Activated CD8-positive, alpha-beta memory T cell treated with anti-CD3 and anti-CD28 coated beads for 48 hours (primary cell): ENCODE measurements around the gene FREM1.

Source experiments
- DNase-seq, 3 experiments: peaks; one replicate each; pipeline ENCODE4 v3.0.0-alpha.2; 2020; ENCODE audit warnings: low read depth in 2 of 3, low spot score in 2 of 3

FREM1 gene

DNA sequence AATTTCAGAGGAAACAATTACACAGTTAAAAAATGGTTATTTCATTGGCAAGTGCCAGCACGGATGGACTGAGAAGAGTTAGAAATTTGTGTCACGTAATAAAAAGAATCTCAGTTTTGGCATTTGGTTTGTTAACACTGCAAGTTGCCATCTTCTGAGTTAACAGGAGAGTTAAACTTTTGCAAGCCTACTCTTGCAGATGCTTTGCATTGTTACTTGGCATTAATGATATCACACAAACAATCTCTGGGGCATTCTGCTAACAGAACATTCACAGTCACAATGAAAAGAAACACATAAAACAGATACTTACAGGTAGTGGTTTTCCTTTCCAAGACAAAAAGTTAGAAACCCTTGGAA, 647 bp downstream of the FREM1 start:
- DNase-seq: no peak

DNA sequence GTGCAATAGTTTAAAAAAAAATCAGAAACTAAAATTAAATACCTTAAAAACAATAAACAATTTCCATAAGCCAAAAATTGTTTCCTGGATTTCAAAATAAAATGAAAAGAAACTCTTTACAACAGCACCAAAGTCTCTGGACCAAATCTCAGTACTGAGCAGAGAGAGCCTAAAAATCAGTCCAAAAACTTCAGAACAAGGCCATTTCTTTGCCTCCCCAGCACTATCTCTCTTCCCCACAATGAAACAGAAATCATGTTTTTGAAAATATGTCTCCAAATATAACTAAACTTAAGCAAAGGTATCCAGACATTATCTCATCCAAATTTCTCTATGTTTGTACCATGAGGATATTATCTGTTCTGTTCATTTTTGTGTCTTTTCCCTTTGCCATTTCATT, 1.0 kb downstream of the FREM1 start:
- no peak for DNase-seq

DNA sequence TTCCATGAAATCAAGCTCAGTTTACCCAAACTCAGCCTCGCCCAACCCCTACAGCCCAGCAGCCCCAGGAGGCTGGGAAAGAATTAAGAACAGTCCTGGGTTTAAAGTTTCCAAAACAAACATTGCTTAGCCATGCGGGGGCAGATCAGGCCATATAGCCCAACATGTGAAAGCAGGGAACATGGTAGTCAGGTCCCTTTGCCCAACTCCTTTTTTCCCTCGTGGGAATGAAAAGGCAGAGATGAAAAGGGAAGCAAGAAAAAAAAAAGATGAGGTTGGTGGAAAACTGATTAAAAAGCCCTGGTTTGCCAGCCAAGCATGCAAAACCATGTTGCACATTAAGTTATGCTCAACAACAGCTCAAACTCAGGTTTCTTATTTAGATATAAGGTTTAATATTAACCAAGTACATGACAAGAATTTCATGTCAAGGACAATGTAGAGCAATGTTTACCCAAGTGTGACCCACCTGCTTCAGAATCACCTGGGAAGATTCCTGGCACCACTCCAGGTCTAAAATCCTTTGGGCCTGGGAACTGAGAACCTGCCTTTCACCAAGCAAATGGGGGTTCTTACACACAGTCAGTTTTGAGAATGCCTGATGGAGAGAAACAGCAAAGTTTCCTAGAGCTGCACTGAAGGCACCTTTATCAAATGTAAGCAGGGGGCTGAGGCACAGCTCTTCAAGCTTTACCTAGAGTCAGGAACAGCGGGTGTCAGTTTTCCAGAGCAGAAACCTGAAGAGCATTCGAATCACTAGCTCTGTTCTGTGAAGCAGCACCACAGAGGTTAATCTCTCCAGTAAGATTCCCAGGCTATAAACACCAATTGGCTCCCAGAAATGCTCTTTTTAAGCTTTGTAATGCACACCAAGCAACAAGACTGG, 1.7 kb downstream of the FREM1 start:
- DNase-seq: no peak

DNA sequence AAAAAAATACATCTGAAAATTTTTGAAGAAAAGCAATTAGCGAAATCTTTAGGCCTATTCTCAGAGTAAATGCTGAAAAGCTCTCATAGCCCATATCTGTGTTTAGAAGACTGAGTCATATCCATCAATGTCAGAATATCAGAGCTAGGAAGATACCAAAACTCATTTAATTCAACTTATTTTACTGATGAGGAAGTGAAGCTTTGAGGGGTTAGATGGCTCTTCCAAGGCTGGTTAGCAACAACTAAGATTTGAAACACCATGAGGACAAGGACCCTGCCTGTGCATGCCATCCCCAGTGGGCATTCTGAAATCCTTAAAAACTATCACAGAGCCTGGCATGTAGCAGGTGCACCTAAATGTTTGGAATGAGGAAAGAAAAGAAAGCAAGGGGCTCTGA, 2.5 kb downstream of the FREM1 start:
- no peak for DNase-seq

DNA sequence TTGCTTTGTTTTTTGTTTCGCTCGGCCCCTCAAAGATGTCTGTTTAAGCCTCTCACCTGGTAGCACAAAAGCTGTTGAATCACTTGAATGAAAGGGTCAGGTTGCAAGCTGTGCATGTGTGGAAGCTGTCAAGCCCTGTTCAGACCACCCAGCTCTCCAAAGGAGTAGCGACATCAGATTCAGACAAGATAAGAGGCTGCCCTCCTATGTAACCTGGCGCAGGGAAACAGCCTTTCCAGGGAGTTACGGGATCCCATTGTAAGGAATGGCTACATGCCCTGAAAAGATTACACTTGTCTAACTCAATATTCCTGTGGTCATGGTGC, 2.9 kb downstream of the FREM1 start:
- DNase-seq: no peak

DNA sequence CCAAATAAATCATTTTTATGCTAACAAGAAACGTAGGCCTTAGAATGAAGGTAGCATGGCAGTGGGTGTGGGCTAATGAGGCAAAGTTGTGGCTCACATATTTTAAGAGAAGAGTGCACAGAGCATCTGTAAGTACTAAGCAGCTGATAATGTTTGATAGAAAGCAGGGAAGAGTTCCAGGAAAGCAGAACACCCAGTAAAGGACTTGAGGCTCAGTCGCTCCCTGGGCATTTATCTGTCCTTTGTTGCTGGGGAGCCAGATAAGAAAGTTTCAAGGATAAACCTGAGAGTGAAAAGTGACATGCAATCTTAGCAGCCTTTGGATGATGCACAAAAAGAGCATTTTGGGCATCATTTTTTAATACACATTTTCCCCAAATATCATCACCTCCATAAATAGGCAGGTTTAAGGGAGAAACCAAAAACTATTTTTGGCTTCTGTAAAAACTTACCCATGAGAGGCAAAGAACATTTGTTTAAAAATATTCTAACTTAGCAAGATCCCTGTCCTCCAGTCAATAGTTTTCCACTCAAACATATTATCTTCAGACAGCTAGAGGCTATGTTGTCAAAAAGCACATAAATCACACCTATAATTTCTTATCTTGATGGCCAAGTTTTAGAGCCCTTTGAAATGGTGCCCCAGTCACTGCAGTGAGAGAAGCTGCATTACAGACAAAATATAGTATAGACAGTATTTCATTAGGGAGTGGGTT, 3.4 kb downstream of the FREM1 start:
- no peak for DNase-seq

DNA sequence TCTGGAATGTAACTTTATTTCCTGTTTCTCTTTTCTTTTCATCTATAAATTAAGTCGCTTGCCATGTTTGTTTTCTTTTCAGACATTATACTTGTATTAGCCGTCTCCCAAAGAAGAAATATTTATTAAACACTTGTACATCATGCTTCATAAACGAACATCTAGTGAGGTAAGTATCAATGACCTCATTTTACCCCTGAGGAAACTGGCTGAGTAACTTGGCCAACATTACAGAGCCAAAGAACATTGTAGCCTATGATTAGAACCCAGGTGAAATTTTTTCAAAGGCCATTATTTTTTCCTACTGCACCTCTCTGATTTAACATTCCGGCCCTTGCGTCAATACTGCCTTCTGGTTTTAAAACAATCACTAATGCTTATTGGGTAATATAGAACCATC, 4.2 kb downstream of the FREM1 start:
- no peak for DNase-seq

DNA sequence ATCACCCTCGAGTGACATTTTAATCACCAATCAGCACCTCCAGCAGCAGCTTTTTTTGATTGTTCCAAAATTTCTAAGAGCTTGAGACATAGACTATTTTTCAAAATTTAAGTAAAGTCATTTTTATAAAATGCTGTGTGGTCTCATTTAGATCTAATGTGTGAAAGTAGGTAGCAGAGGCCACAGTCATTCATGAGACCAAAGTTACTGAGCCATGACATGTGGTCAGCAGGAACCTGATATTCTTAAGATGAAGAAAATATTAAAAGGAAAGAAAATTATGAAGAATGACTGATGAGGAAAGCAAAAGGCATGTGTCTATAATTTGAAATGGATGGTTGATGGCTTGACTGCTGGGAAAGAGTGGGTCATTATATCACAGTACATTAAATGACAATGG, 7.2 kb downstream of the FREM1 start:
- DNase-seq: no peak

DNA sequence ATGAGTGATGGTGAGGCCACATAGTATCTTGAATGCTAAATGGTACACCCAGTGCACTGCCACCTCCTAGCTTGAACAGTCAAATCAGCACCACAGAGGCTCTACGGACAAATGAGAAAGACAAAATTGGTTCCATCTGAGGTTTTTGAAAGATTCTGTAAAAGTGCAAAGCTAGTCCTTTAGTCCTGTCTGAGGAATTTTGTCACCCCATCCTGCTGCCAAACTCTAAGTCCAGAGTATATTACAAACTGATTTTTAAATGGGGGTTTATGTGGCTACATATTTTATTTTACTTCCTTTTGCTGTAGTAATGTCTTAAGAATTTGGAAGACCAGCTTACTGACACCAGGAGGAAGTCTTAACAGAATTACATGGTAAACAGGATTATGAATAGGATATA, 7.7 kb downstream of the FREM1 start:
- no peak for DNase-seq

DNA sequence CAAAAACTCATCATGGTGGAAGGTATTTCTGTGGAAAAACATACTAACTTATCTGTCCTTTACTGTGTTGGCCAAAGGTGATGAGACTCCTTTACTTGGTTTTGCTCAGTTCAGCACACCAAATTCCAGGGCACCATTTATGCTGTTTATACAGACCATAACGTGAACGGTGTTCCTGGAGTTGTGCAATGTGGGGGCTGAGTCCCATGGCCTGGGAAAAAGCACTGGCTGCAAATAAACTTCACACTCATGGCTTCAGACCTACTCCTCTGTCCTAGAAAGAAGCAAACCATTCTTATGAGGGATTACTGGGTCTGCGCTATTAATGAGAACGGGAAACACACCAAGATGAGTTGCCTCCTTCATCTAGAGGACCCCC, 10.4 kb downstream of the FREM1 start:
- no peak for DNase-seq

DNA sequence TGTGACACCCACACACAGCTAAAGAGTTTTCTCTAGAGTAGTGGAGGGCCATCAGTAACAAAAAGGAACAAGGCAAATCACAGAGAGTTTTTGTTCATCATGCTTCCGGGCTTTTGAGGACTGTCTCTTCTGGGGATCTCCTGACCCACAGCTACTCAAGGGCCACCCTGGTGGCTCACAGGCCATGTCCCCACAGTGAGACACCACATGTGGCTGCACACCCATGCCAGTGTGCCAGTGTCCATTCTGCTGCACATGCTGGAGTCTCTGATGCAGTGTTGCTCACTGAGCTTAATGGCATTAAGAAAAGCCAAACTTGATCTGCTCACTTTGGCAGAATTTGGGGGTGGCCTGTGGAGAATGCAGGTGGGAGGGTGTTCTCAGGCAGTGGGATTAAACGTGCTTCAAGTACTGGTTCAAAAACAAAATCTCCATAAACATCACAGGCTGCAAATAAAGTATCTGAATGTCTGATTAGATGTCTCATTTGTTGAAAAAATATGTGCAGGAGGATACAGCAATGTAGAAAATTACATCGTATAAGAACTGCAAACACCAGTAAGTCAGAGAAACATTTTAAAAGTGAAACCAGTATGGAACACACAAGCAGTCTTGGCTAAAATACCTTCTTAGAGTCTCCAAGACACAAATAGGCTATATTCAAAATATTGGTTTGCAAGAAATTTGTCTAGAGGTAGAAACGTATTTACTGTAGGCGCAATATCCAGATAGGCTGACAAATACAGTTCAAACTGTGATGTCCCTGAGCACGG, 11.0 kb downstream of the FREM1 start:
- no peak for DNase-seq

DNA sequence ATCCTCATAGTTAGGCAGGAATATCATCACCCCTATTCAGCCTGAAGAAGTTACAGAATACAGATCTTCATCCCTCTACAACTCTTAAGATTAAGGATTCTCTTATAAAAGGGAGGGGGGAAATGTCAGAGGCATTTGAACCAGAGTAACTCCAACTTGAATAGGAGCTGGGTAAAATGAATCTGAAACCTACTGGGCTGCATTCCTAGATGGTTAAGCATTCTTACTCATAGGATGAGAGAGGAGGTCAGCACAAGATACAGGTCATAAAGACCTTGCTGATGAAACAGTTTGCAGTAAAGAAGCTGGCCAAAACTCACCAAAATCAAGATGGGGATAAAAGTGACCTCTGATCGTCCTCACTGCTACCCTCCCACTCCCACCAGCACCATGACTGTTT, 14.4 kb downstream of the FREM1 start:
- no peak for DNase-seq

DNA sequence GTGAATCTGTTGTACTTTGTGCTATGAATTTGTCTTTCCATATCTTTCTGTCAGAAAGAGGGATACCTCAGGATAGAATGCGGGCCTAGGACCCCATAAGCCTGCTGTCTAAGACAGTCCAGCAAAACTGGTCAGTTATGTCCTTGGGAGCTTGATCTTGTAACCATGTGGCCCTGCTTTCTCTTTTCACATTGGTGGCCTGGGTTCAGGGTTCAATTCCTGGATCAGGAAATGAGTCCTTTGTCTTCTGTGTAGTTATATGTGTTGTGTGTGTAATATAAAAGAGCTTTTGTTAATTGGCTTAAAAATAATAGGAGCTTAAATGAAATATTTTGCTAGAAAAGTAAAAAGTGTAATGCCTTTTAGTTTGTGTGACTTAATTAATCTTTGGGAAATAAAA, 16.9 kb downstream of the FREM1 start:
- DNase-seq: no peak

DNA sequence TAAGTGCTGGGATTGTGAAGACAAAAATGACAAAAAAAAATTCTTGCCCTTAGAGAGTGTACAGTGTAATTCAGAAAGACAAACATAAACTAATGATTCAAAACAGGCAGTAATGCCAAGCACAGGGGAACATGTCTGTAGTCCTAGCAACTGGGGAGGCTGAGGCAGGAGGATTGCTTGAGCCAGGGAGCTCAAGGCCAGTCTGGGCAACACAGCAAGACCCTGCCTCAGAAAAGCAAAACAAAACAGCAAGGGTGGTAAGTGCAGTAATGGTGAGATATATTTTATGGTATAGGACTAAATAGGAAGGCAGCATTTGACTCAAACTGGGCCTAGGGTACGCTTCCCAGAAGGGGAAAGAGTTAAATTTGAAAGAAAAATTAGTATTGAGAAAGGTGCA, 18.9 kb downstream of the FREM1 start:
- DNase-seq: no peak

DNA sequence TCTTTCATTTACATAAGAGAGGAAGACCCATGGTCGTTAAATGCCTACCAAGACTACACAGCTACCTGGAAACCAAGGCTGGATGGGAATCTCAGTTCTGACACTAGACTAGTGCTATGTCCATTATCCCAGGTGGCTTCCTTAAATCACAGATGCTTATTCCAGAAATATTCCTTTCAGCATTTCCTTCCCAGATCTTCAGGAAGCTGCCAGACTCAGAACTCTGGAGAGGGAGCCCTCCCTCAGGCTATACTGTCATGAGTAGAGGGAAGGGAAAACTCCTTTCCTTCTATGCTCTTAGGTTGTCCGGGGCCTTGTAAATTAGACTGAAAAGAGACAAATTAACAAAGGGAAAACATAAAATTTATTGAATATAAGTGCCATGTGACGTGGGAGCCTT, 20.8 kb downstream of the FREM1 start:
- DNase-seq: no peak

DNA sequence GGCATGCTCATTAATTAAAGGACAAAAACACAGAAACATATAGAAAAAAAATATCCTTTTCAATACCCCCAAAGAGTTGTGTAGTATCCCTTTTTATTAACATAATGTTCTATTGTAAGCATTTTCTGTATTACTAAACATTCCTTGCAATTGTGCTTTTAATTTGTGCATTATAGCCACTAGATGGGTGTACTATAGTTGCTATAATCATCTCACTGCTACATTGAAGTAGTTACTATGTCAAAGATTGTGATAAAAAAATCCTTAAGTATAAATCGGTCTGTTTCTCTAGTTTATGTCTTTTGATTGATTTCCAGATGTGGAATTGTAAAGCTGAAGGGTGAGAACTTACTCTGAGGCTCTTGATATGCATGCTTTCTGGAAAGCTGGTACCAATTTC, 21.4 kb downstream of the FREM1 start:
- no peak for DNase-seq

DNA sequence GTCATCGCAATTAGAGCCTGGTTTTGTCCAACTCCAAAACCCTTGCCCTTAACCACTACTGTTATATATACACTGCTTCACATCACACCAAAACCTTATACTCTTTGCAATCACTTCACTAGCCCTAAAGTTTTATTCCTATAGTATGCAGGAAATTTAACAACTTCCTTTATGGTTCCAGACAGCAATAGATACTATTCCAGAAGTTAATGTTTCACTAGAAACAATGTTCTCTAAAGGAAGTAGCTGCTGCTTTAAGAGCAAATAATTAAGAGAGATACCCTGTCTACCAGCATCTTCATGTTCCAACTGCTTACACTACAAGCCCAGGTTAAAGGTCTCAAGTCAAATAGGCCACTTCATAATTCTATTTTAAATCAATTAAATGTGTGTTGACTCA, 22.0 kb downstream of the FREM1 start:
- no peak for DNase-seq

DNA sequence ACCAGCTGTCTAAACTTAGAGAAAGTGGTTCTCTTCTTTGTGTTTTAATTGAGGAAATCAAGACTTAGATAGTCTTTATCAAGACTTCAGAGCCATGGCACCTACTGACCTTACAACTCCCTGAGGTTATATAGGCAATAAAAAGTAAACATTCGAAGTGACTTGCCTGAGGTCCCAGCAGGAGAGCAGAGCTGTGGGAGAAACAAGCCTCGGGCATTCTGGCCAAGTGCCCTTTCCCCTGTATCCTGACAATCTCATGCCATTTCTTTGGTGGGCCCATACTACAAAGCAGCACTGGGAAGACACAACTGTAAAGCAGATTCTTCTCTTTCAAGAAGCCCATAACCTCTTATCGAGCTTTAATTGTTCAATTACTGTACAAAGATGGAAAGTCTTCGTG, 23.1 kb downstream of the FREM1 start:
- no peak for DNase-seq

DNA sequence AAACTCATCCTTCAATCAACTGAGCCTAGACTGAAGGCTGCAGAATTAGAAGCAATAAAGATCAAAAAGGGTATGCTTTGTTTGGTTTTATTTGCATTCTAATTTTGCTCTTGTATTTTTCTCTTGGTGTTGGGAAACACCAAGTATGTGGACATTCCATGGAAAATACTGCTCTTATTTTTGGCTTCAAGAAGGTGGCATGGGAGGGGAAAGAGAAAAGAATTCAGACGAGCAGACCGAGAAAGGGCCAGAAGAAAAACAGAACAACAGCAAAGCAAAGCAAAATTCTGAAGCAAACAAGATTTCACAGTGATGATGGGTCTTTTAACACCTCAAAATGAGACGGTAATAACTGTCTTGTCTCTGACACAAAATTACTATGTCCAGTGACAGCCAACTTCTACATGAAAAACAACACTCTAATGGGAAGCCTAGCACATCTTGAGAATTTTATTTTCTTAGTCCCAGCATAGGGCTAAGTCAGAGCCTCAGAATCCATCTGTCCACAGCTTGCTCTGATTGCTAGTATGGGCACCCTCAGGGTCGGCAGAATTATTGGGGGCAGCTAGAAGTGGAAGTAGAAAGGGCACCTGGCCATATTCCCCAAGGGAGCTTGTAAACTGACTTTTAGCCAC, 26.8 kb downstream of the FREM1 start:
- no peak for DNase-seq

DNA sequence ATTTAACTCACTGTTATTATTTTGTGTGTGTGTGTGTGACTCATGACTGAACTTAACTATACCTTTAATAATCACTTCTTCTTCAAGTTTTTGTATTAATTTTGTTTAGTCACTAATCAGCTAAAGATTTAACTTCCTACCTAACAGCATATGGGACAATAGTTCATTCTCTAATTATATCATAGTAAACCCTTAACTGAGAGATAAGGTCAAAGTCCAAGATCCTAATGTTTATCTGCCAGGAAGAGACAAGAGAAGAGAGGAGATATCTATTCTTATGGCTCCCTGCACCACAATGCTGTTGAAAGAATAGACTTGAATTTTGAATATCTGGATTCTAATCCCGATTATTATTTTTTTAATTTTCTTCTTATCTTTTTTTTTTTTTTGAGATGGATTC, 28.1 kb downstream of the FREM1 start:
- no peak for DNase-seq

DNA sequence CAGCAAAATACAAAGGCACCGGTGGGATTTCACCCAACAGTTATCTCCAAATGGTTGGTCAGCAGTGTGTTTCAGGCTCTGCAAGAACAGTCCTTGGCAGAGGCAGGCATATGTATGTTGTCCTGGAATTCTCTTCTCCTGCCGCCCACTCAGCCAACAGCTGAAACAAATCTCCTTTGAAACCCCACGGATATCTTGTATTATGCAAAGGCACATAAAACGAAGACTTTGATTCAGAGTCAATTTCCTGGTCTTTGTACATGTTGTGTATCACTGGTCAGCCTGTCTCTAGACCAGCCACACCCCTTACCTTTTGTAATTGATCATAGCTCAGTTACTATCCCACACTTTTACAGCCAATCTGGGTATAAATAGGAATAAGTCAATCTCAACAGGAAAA, 29.2 kb downstream of the FREM1 start:
- DNase-seq: no peak

DNA sequence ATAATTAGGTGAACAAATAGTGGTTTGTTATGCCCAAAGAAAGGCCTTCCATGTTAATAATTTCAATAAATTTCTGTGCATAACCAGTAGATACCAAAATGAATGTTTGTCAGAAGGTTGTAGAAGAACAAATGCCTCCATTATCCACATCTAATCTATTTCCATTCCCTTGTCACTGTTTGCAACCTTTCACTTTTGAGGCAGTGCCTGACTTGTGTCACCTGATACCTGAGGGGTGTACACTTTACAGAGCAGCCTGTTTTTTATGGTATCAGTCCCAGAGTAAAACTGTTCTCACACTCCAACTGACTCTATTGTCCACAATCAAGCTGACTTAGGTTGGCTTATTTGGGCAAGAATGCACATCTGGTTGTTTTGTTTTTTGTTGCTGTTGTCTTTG, 40.1 kb downstream of the FREM1 start:
- no peak for DNase-seq
